HCT116 (cell line): ENCODE data around the gene ABCB10. TPM values are rescaled to one million over a fixed set of nuclear protein-coding genes. Genes with fewer than 3 reads are reported as not detected.

Source experiments
- ATAC-seq: fragments of 200-7000 bp; cut with Tn5 transposase; 2 replicates; pipeline ENCODE4 v1.9.1; 2020; ENCODE audit warnings: mild to moderate bottlenecking, moderate library complexity
- BruUV-seq: library from RNA; stranded (reverse); fragments of 400-500 nt; replicated peaks from 2 replicates; lab custom pipeline; 2021; lab: Mats Ljungman, UMichigan
- CTCF ChIA-PET: fragments of 300-600 bp; sonication (Branson Sonifier 250); formaldehyde crosslinking; loops from one replicate; lab custom pipeline; 2021; ENCODE audit warnings: antibody characterized with exemption; lab: Charles Lee
- POLR2A ChIA-PET: fragments of 300-600, 350-600 bp; sonication (Branson Sonifier 250); formaldehyde crosslinking; loops from one replicate; lab custom pipeline; 2021; ENCODE audit warnings: antibody characterized with exemption; lab: Charles Lee
- RAD21 ChIA-PET, 2 experiments: fragments of 300-600 bp; sonication (Branson Sonifier 250); formaldehyde crosslinking; loops; one replicate each; lab custom pipeline; 2023; ENCODE audit warnings: low total read pairs in 2 of 2; ENCODE audit not compliant: uncharacterized antibody in 2 of 2, unreplicated experiment in 2 of 2, low non-redundant PET in 1 of 2; lab: Charles Lee
- DNase-seq: peaks from one replicate; pipeline ENCODE4 v3.0.0-alpha.2; 2010; ENCODE audit warnings: low read depth, low spot score
- H2AFZ ChIP-seq: fragments of 200-600 bp; shearing (Covaris generic), sonication (generic); 2 replicates; pipeline ENCODE4 v1.6.1; 2017; ENCODE audit warnings: low read depth, mixed run types, mixed read lengths, antibody characterized with exemption, low read length; ENCODE audit not compliant: poor library complexity, severe bottlenecking
- H3K27ac ChIP-seq: 2 replicates; pipeline ENCODE4 v1.5.1; 2012; ENCODE audit warnings: low read depth, low read length
- H3K27me3 ChIP-seq: fragments of 200-600 bp; sonication (generic); 2 replicates; pipeline ENCODE4 v1.6.1; 2016; ENCODE audit warnings: mixed run types, low read length, mixed read lengths; ENCODE audit not compliant: insufficient read depth
- H3K36me3 ChIP-seq, 2 experiments: fragments of 200-500 bp in 1 of 2; fragments of 200-600 bp in 1 of 2; sonication (Bioruptor generic) in 1 of 2; sonication (generic) in 1 of 2; 2 replicates each; pipeline versions ENCODE4 v1.5.1 to v1.6.1; 2014 to 2016; ENCODE audit warnings: low read length in 2 of 2, inconsistent platforms in 1 of 2, mixed read lengths in 1 of 2, mixed run types in 1 of 2; ENCODE audit not compliant: insufficient read depth in 2 of 2, control insufficient read depth in 1 of 2
- H3K4me1 ChIP-seq, 2 experiments: fragments of 200-600 bp in 1 of 2; sonication (generic) in 1 of 2; 2 replicates each; pipeline versions ENCODE4 v1.5.1 to v1.6.1; 2012 to 2017; ENCODE audit warnings: low read length in 2 of 2, inconsistent platforms in 1 of 2, mild to moderate bottlenecking in 1 of 2, mixed read lengths in 1 of 2, mixed run types in 1 of 2, moderate library complexity in 1 of 2; ENCODE audit not compliant: insufficient read depth in 2 of 2, control insufficient read depth in 1 of 2
- H3K4me2 ChIP-seq: fragments of 200-600 bp; sonication (generic); 2 replicates; pipeline ENCODE4 v1.6.1; 2017; ENCODE audit warnings: mixed run types, low read length, mixed read lengths
- H3K4me3 ChIP-seq, 2 experiments: fragments of 200-600 bp in 1 of 2; sonication (generic) in 1 of 2; replicated peaks in 1 of 2; 2 replicates each; pipeline ENCODE4 v1.5.1; 2011 to 2016; ENCODE audit warnings: low read length in 2 of 2, control low read depth in 1 of 2, low read depth in 1 of 2, mild to moderate bottlenecking in 1 of 2, mixed read lengths in 1 of 2, mixed run types in 1 of 2
- H3K79me2 ChIP-seq: fragments of 200-600 bp; sonication (generic); 2 replicates; pipeline ENCODE4 v1.6.1; 2017; ENCODE audit warnings: mild to moderate bottlenecking, mixed run types, low read length, moderate library complexity, mixed read lengths; ENCODE audit not compliant: insufficient read depth
- H3K9ac ChIP-seq: fragments of 200-600 bp; sonication (generic); 2 replicates; pipeline ENCODE4 v1.6.1; 2016; ENCODE audit warnings: low read length, mixed read lengths
- H3K9me2 ChIP-seq: fragments of 200-600 bp; sonication (generic), shearing (Covaris generic); 2 replicates; pipeline ENCODE4 v1.6.1; 2017; ENCODE audit warnings: mixed run types, mild to moderate bottlenecking, moderate library complexity; ENCODE audit not compliant: insufficient read depth
- H3K9me3 ChIP-seq, 2 experiments: fragments of 200-500 bp in 1 of 2; fragments of 200-600 bp in 1 of 2; sonication (Bioruptor generic) in 1 of 2; sonication (generic) in 1 of 2; 2 replicates each; pipeline ENCODE4 v1.6.1; 2014 to 2017; ENCODE audit warnings: low read length in 2 of 2, mixed read lengths in 2 of 2, inconsistent platforms in 1 of 2, low read depth in 1 of 2, mild to moderate bottlenecking in 1 of 2, mixed run types in 1 of 2, moderate library complexity in 1 of 2; ENCODE audit not compliant: control insufficient read depth in 1 of 2, insufficient read depth in 1 of 2
- H4K20me1 ChIP-seq: fragments of 200-600 bp; sonication (generic), shearing (Covaris generic); 2 replicates; pipeline ENCODE4 v1.6.1; 2017; ENCODE audit warnings: mixed run types, mild to moderate bottlenecking, moderate library complexity; ENCODE audit not compliant: insufficient read depth
- CEBPB ChIP-seq: IDR thresholded peaks from 2 replicates; pipeline ENCODE4 v1.6.1; 2012; ENCODE audit warnings: low read depth
- CTCF ChIP-seq, 3 experiments: fragments of 200-600 bp in 1 of 3; sonication (generic) in 1 of 3; IDR thresholded peaks in 2 of 3; conservative IDR thresholded peaks in 1 of 3; 2 replicates each; pipeline ENCODE4 v1.5.1; 2012 to 2017; ENCODE audit warnings: low read depth in 2 of 3, low read length in 2 of 3, antibody characterized with exemption in 1 of 3, borderline replicate concordance in 1 of 3, control low read depth in 1 of 3, mild to moderate bottlenecking in 1 of 3, mixed read lengths in 1 of 3, mixed run types in 1 of 3, moderate library complexity in 1 of 3; ENCODE audit not compliant: insufficient read depth in 1 of 3
- EGR1 ChIP-seq: IDR thresholded peaks from 2 replicates; pipeline ENCODE4 v1.6.1; 2012; ENCODE audit warnings: low read depth
- EZH2 ChIP-seq: fragments of 200-600 bp; sonication (generic); IDR thresholded peaks from 2 replicates; pipeline ENCODE4 v1.6.1; 2017; ENCODE audit warnings: antibody characterized with exemption, mixed run types
- FOSL1 ChIP-seq: IDR thresholded peaks from 2 replicates; pipeline ENCODE4 v1.6.1; 2012; ENCODE audit warnings: low read depth
- JUND ChIP-seq: IDR thresholded peaks from 2 replicates; pipeline ENCODE4 v1.6.1; 2012
- MAX ChIP-seq: IDR thresholded peaks from 2 replicates; pipeline ENCODE4 v1.6.1; 2012
- POLR2A ChIP-seq: IDR thresholded peaks from 2 replicates; pipeline ENCODE4 v1.7.0; 2011; ENCODE audit warnings: borderline replicate concordance; ENCODE audit not compliant: insufficient read depth, insufficient read length; ENCODE audit errors: extremely low read depth
- POLR2AphosphoS5 ChIP-seq: IDR thresholded peaks from 2 replicates; pipeline ENCODE4 v1.6.1; 2011; ENCODE audit warnings: mild to moderate bottlenecking, low read depth, low read length, moderate library complexity
- REST ChIP-seq: IDR thresholded peaks from 2 replicates; pipeline ENCODE4 v1.6.1; 2012; ENCODE audit warnings: low read depth
- SIN3A ChIP-seq: IDR thresholded peaks from 2 replicates; pipeline ENCODE4 v1.6.1; 2012; ENCODE audit warnings: low read depth
- SP1 ChIP-seq: IDR thresholded peaks from 2 replicates; pipeline ENCODE4 v1.6.1; 2012; ENCODE audit warnings: low read depth
- SRF ChIP-seq: IDR thresholded peaks from 2 replicates; pipeline ENCODE4 v1.6.1; 2012; ENCODE audit warnings: low read depth
- TCF7L2 ChIP-seq: IDR thresholded peaks from 2 replicates; pipeline ENCODE4 v1.7.0; 2011; ENCODE audit warnings: borderline replicate concordance, inconsistent platforms; ENCODE audit not compliant: insufficient read depth, insufficient read length; ENCODE audit errors: extremely low read depth
- ZBTB33 ChIP-seq: IDR thresholded peaks from 2 replicates; pipeline ENCODE4 v1.6.1; 2011; ENCODE audit warnings: mild to moderate bottlenecking, low read length, moderate library complexity; ENCODE audit not compliant: insufficient replicate concordance; ENCODE audit errors: extremely low read depth
- ZFX ChIP-seq: fragments of 450-650 bp; IDR thresholded peaks from 2 replicates; pipeline ENCODE4 v1.6.1; 2017
- intact Hi-C: fragments of 100-400 bp; cut with micrococcal nuclease; formaldehyde crosslinking; loops from 2 replicates; pipeline ENCODE4 v1.10.0; 2022
- total RNA-seq: library from RNA; stranded (reverse); gene quantifications from one replicate; pipeline ENCODE4 v1.2.1, GENCODE V29; 2021; ENCODE audit not compliant: unreplicated experiment

ABCB10 gene
- total RNA-seq, 1 experiment from 2014 or later = 20.3 TPM

- Histone ChIP-seq H3K79me2 (no peaks in the 10 kb centered on the region), H3K27me3 (no peaks in the 10 kb centered on the region), H3K4me1 (no peaks in the 10 kb centered on the region), H4K20me1 (no peaks in the 10 kb centered on the region), H3K4me3 (no peak overlapping the region), H3K36me3 (no peaks in the 10 kb centered on the region), H3K4me2 (no peak overlapping the region), H3K9me3 (no peaks in the 10 kb centered on the region), H3K9me2 (no peaks in the 10 kb centered on the region), H3K27ac (no peak overlapping the region), H3K9ac (no peak overlapping the region), H2AFZ (no peak overlapping the region)
- DNase-seq (no peak), ATAC-seq (no peak)
- TF ChIP-seq REST (no peak), TCF7L2 (no peak), FOSL1 (no peak), CTCF (IDR thresholded peaks at IDR 0.05 in 2 of 3, conservative IDR thresholded peaks at IDR 0.05 in 1 of 3; ENCODE audit: borderline replicate concordance in 1 of 3, insufficient read depth in 1 of 3, low read depth in 2 of 3, low read length in 2 of 3) (no peak), MAX (no peak), POLR2A (no peak), SP1 (no peak), CEBPB (no peak), ZBTB33 (no peak), SRF (no peak), JUND (no peak), SIN3A (no peak), EZH2 (no peak), EGR1 (no peak), ZFX (no peak), POLR2AphosphoS5 (no peak)
- ChIA-PET RAD21 (no interaction called here), CTCF (interaction anchor here (1.1 kb wide), 1 partner anchor 23 kb away, joined by 3 read pairs; no protein-coding TSS in a partner anchor), POLR2A (no interaction called here)
- intact Hi-C loops = no loop called here
- BruUV-seq = no TSS peak
These were observed 23.6 kb upstream of the ABCB10 start for GRCh38 chr1:229582011-229582694.
